Measurements from ENCODE around the gene TMCO4.

- TF ChIP-seq, protein P1, sequence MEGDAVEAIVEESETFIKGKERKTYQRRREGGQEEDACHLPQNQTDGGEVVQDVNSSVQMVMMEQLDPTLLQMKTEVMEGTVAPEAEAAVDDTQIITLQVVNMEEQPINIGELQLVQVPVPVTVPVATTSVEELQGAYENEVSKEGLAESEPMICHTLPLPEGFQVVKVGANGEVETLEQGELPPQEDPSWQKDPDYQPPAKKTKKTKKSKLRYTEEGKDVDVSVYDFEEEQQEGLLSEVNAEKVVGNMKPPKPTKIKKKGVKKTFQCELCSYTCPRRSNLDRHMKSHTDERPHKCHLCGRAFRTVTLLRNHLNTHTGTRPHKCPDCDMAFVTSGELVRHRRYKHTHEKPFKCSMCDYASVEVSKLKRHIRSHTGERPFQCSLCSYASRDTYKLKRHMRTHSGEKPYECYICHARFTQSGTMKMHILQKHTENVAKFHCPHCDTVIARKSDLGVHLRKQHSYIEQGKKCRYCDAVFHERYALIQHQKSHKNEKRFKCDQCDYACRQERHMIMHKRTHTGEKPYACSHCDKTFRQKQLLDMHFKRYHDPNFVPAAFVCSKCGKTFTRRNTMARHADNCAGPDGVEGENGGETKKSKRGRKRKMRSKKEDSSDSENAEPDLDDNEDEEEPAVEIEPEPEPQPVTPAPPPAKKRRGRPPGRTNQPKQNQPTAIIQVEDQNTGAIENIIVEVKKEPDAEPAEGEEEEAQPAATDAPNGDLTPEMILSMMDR (IDR thresholded peaks at IDR 0.05), result no peak
- TF ChIP-seq POLR2A (IDR thresholded peaks at IDR 0.05), result no peak
Measured at GRCh38 chr1:19846338-19846737, 46.6 kb upstream of the TMCO4 start.
